CD4-positive, alpha-beta T cell treated with Interleukin-2 at 100 ng/mL for 4 hours (primary cell): ENCODE measurements around the gene SLC31A1.
A peak's percentile ranks its signal among the peaks of the same experiment; 100 is the strongest.
"Not testable (repeated sequence)": the region's sequence is repeated elsewhere in the genome, so short reads cannot be mapped to it uniquely, and the experiment has no call there.

ENCODE experiments used
- DNase-seq: peaks from one replicate; pipeline ENCODE4 v3.0.0-alpha.2; 2020; ENCODE audit warnings: low spot score

Gene SLC31A1

GRCh38 chr9:113220467-113221002 is 809 bp upstream of the SLC31A1 start:
- DNase-seq: peak; percentile 25

- DNase-seq: no peak
Observed at GRCh38 chr9:113221800-113222481, 597 bp downstream of the SLC31A1 start.

GRCh38 chr9:113222482-113222841 is 1.1 kb downstream of the SLC31A1 start:
- DNase-seq: no peak

DNA sequence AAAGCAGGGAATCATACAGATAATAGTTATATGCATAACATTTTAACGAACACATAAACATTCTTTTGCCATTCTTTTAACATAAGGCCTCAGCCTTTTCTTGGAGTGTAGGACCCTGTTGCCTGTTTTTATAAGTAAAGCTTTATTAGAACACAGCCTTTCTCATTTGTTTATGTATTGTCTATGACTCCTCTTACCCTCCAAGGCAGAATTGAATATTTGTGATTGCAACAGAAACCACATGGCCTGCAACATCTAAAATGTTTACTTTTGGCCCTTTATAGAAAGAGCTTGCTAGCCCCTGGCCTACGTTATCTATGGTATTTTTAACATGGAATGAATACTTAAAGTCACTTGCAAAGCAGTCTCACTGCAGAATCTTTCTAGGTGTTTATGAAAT is 2.6 kb downstream of the SLC31A1 start:
- no peak for DNase-seq

DNA sequence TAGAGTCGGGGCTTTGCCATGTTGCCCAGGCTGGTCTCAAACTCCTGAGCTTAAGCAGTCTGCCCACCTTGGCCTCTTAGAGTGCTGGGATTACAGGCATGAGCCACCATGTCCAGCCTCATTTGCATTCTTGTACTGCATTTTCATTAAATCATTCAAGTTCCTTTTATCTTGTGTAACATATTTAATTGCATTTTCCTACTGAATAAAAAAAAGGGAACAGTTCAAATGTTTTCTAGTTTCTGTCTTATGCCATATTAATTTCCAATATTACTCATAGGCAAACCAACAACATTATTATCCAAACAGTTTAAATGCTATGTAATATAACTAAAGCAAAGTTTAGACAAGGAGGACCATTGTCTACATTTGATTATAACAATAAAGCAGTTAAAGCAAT is 6.1 kb downstream of the SLC31A1 start:
- no peak for DNase-seq

GRCh38 chr9:113228130-113228665 is 6.9 kb downstream of the SLC31A1 start:
- DNase-seq: no peak

DNA sequence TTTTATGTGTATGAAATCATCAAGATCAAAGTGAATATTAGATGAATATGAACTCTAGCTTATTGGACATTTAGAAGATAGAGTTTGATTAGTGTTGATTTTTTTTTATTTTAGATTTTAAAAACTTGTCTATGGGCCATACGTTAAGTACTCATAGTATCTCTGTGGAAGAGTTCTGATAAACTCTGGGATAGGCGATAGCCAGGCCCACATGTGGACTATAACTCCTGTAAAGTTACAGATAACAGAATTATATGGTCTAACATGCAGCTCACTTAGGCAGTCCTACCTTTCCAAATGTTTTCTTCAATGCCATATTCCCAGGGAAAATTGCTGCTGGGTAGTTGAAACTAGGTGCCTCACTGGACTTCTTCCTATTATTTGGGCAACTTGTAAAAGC is 10.4 kb downstream of the SLC31A1 start:
- no peak for DNase-seq

GRCh38 chr9:113235701-113236255 is 14.4 kb downstream of the SLC31A1 start:
- not testable (repeated sequence) for DNase-seq

DNA sequence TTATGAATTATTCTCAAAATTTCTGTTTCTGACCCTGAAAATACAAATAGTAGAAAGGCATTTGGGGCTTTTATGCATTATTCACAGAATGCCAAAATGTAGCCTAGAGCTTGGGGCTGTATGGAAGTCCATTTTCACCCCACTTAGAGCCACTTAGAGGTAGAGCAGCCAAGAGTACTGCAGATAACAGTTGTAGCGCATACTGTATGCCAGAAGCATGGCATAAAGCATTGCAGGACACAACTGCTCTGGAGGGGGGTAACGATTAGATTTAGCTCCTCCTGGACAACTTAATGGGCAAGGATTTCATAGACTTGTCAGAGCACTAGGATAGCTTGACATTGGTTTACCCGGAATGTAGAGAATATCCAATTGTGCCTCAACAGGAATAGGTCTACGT is 15.7 kb downstream of the SLC31A1 start:
- DNase-seq: no peak

GRCh38 chr9:113238202-113238858 is 17.0 kb downstream of the SLC31A1 start:
- no peak for DNase-seq

DNA sequence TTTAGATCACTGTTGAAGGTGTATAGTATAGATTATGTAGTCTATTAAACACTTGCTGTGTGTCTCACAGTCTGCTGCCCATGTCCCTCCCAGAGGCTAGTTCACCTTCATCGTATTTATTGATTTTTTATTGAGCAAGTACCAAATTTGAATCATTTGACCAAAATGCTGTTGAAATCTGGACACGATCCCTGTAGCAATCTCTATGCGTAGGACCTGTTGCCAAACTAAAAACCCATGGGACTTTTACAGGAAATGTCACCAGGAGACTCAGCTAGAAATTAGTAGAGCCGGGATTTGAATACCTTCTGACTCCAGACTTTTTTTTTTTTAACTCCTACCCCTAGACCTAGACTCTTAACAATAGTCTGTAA is 17.5 kb downstream of the SLC31A1 start:
- DNase-seq: no peak

- DNase-seq: no peak
Observed at GRCh38 chr9:113241161-113241560, 19.8 kb downstream of the SLC31A1 start.

DNA sequence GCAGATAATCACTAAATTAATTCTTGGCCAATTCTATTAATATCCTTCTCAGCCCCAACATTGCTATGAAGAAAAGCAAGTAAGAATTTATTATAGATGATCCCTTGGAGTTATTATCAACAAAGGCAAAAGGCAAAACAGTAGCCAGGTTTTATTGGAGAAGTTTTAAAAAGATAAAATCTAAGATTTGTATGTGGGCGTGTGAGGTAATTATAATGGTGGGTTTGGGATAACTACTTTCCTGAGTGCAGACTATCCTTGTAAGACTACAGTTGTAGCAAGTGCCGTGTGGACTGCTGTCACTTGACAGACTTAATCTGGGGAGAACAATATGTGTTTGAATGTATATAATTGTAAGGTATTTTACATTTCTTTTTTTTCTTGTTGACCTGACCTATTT is 23.2 kb downstream of the SLC31A1 start:
- no peak for DNase-seq

- DNase-seq: no peak
Observed at GRCh38 chr9:113245894-113246293, 24.6 kb downstream of the SLC31A1 start.

- no peak for DNase-seq
Observed at GRCh38 chr9:113246928-113247327, 25.6 kb downstream of the SLC31A1 start.

GRCh38 chr9:113247640-113248039 is 26.3 kb downstream of the SLC31A1 start:
- DNase-seq: no peak

DNA sequence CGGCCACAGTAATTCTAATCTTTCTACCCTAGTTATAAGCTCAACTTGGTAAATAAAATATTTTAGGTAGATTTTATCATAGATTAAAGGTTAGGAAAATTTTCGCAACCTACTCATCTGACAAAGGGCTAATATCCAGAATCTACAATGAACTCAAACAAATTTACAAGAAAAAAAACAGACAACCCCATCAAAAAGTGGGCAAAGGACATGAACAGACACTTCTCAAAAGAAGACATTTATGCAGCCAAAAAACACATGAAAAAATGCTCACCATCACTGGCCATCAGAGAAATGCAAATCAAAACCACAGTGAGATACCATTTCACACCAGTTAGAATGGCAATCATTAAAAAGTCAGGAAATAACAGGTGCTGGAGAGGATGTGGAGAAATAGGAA is 28.3 kb downstream of the SLC31A1 start:
- not testable (repeated sequence) for DNase-seq

- no peak for DNase-seq
Observed at GRCh38 chr9:113250807-113251206, 29.5 kb downstream of the SLC31A1 start.

GRCh38 chr9:113254991-113255390 is 33.6 kb downstream of the SLC31A1 start:
- DNase-seq: no peak

- no peak for DNase-seq
Observed at GRCh38 chr9:113255438-113255837, 34.1 kb downstream of the SLC31A1 start.

- no peak for DNase-seq
Observed at GRCh38 chr9:113257863-113258262, 36.5 kb downstream of the SLC31A1 start.

DNA sequence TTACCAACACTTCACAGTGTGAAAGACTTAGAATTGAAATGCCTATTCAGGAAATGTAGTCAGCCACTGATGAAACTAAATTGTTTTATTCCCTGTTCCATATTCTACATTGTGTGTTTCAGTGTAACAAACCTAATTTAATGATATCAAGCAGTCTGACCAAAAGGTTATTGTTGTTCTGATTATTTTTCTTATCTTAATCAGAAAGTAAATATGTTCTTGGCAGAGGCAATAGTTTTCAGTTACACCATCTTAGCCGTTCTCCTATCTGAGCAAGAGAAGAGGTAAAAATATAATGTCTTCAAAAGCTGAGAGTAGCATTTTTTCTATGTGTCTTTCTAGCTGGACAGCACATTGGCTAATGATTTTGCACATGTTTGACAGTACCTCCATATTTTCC is 36.9 kb downstream of the SLC31A1 start:
- no peak for DNase-seq
